GM21381 (cell line): Measurements from ENCODE around the gene CD80.
A peak's percentile ranks its signal among the peaks of the same experiment; 100 is the strongest.
"Not testable (repeated sequence)": the region's sequence is repeated elsewhere in the genome, so short reads cannot be mapped to it uniquely, and the experiment has no call there.

ENCODE experiments used
- ATAC-seq: cut with Tn5 transposase; IDR thresholded peaks from one replicate; pipeline ENCODE4 v1.9.1; 2021; ENCODE audit warnings: mild to moderate bottlenecking, moderate library complexity; ENCODE audit not compliant: unreplicated experiment

CD80 gene

GRCh38 chr3:119559441-119559963 lies at the start of gene CD80:
Gene CD80 (minus strand): TSS chr3:119559614. CDS start chr3:119557728, 1,886 bp downstream.
- peak; percentile 56 for ATAC-seq

GRCh38 chr3:119608405-119609000 lies 49.1 kb upstream of the CD80 start:
- ATAC-seq: no peak

- ATAC-seq: no peak
Measured at GRCh38 chr3:119604878-119605277, 45.5 kb upstream of the CD80 start.

GRCh38 chr3:119602676-119603075 lies 43.3 kb upstream of the CD80 start:
- no peak for ATAC-seq

GRCh38 chr3:119601154-119601553 lies 41.7 kb upstream of the CD80 start:
- peak; percentile 6 for ATAC-seq

- peak; percentile 61 for ATAC-seq
Measured at GRCh38 chr3:119600732-119601131, 41.3 kb upstream of the CD80 start.

- ATAC-seq: no peak
Measured at GRCh38 chr3:119599558-119600174, 40.3 kb upstream of the CD80 start.

- ATAC-seq: peak; percentile 43
Measured at GRCh38 chr3:119598410-119599098, 39.1 kb upstream of the CD80 start.

- ATAC-seq: no peak
Measured at GRCh38 chr3:119597548-119598288, 38.3 kb upstream of the CD80 start, which contains the start of gene PLA1A. Gene PLA1A (plus strand): TSS chr3:119597885. CDS start chr3:119597914, 29 bp downstream.

- no peak for ATAC-seq
Measured at GRCh38 chr3:119596398-119596797, 37.0 kb upstream of the CD80 start.

GRCh38 chr3:119595639-119596334 lies 36.4 kb upstream of the CD80 start:
- ATAC-seq: no peak

GRCh38 chr3:119594929-119595328 lies 35.5 kb upstream of the CD80 start:
- not testable (repeated sequence) for ATAC-seq

GRCh38 chr3:119594066-119594465 lies 34.7 kb upstream of the CD80 start:
- no peak for ATAC-seq

GRCh38 chr3:119592861-119593260 lies 33.4 kb upstream of the CD80 start:
- ATAC-seq: no peak

GRCh38 chr3:119590706-119591105 lies 31.3 kb upstream of the CD80 start:
- no peak for ATAC-seq

GRCh38 chr3:119589102-119589773 lies 29.8 kb upstream of the CD80 start:
- ATAC-seq: no peak

GRCh38 chr3:119588112-119588511 lies 28.7 kb upstream of the CD80 start:
- no peak for ATAC-seq

- ATAC-seq: no peak
Measured at GRCh38 chr3:119586733-119587172, 27.3 kb upstream of the CD80 start.

- ATAC-seq: no peak
Measured at GRCh38 chr3:119585856-119586570, 26.6 kb upstream of the CD80 start.
